ENCODE results near the gene MTFR2. TPM values are rescaled to one million over a fixed set of nuclear protein-coding genes. Genes with fewer than 3 reads are reported as not detected.

Gene MTFR2
- polyA plus RNA-seq, 1 of the 3 experiments (the other 2 are of a cell fraction), result 7.4 TPM

DNA sequence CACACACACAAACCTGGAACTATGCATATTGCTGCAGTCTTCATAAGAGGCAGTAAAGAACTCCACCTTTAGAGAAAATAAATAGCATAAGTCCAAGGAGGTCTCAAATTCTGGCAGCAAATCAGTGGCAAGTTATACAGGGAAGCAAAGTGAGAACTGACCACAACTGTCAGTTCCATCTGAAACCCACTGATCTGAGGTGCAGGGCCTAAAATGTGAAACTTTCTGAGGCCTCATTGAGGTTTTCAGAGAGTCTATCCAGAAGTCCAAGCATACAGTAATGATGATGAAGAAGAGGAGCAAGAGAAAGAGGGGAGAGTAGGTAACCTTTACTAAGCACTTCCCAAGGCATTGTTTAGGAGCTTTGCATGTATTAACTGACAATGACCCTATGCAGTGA, 36.3 kb downstream of the MTFR2 start:
- TF ChIP-seq RXRA (IDR thresholded peaks at IDR 0.05; ENCODE audit: borderline replicate concordance, low read depth) (no peak), FOXM1 (IDR thresholded peaks at IDR 0.05; ENCODE audit: low read depth) (no peak), MAX (IDR thresholded peaks at IDR 0.05; ENCODE audit: low read depth) (no peak), FOSL2 (IDR thresholded peaks at IDR 0.05; ENCODE audit: borderline replicate concordance, low read depth) (no peak), YY1 (IDR thresholded peaks at IDR 0.05; ENCODE audit: low read depth) (no peak), CHD2 (IDR thresholded peaks at IDR 0.05; ENCODE audit: low read length, partially characterized antibody) (no peak)
- TF ChIP-seq, protein P1, sequence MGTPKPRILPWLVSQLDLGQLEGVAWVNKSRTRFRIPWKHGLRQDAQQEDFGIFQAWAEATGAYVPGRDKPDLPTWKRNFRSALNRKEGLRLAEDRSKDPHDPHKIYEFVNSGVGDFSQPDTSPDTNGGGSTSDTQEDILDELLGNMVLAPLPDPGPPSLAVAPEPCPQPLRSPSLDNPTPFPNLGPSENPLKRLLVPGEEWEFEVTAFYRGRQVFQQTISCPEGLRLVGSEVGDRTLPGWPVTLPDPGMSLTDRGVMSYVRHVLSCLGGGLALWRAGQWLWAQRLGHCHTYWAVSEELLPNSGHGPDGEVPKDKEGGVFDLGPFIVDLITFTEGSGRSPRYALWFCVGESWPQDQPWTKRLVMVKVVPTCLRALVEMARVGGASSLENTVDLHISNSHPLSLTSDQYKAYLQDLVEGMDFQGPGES (IDR thresholded peaks at IDR 0.05; ENCODE audit: low read depth, low read length), result no peak
- TF ChIP-seq, protein P2, sequence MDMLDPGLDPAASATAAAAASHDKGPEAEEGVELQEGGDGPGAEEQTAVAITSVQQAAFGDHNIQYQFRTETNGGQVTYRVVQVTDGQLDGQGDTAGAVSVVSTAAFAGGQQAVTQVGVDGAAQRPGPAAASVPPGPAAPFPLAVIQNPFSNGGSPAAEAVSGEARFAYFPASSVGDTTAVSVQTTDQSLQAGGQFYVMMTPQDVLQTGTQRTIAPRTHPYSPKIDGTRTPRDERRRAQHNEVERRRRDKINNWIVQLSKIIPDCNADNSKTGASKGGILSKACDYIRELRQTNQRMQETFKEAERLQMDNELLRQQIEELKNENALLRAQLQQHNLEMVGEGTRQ (IDR thresholded peaks at IDR 0.05; ENCODE audit: borderline replicate concordance, low read depth, low read length), result no peak
- ChIA-PET CTCF (interaction anchor here (2.0 to 2.5 kb wide), 2 partner anchors 13 to 678 kb away, joined by 9 to 11 read pairs; no protein-coding TSS in a partner anchor), POLR2A (no interaction called here)
- Histone ChIP-seq H3F3A (replicated peaks; ENCODE audit: insufficient read depth) (no peaks in the 10 kb centered on the region), H3K4me1 (ENCODE audit: control insufficient read depth in 1 of 2, insufficient read depth in 2 of 2, low read depth in 1 of 2, low read length in 1 of 2) (no peaks in the 10 kb centered on the region), H2AFZ (ENCODE audit: low read depth) (no peak overlapping the region), H3K9me2 (no peaks in the 10 kb centered on the region), H3K27me3 (ENCODE audit: insufficient read depth) (no peaks in the 10 kb centered on the region), H3K9ac (no peak overlapping the region), H3K36me3 (replicated peaks in 1 of 2; ENCODE audit: control insufficient read depth in 1 of 2, insufficient read depth in 2 of 2, low read length in 1 of 2) (no peaks in the 10 kb centered on the region), H4K20me1 (ENCODE audit: insufficient read depth) (no peaks in the 10 kb centered on the region), H3K79me2 (ENCODE audit: insufficient read depth) (no peaks in the 10 kb centered on the region), H3K9me3 (no peaks in the 10 kb centered on the region), H3K27ac (ENCODE audit: low read depth in 2 of 2, low read length in 1 of 2) (no peak overlapping the region), H3K4me3 (ENCODE audit: low read depth in 2 of 2, low read length in 1 of 2) (no peak overlapping the region), H3K4me2 (no peak overlapping the region)
- no peak for DNase-seq

GRCh38 chr6:136213012-136213539, 37.0 kb downstream of the MTFR2 start:
- H2AFZ ChIP-seq (ENCODE audit: low read depth), result no peak overlapping the region
- H3K79me2 ChIP-seq (ENCODE audit: insufficient read depth), result no peaks in the 10 kb centered on the region
- TF ChIP-seq RAD21 (IDR thresholded peaks at IDR 0.05; ENCODE audit: low read length), result no peak
- no peak for TF ChIP-seq JUND (IDR thresholded peaks at IDR 0.05)
- no peak for TF ChIP-seq TEAD4 (IDR thresholded peaks at IDR 0.05; ENCODE audit: borderline replicate concordance, insufficient read depth)
- TF ChIP-seq GABPA (IDR thresholded peaks at IDR 0.05; ENCODE audit: low read depth), result no peak
- no peak for TF ChIP-seq NFIC (IDR thresholded peaks at IDR 0.05; ENCODE audit: borderline replicate concordance)
- TF ChIP-seq ZBTB33 (IDR thresholded peaks at IDR 0.05; ENCODE audit: borderline replicate concordance, low read depth), result no peak
- TF ChIP-seq, protein P1 (IDR thresholded peaks at IDR 0.05; ENCODE audit: low read depth, low read length), result no peak
- TF ChIP-seq MXI1 (IDR thresholded peaks at IDR 0.05; ENCODE audit: low read depth, low read length), result no peak
- TF ChIP-seq USF1 (IDR thresholded peaks at IDR 0.05; ENCODE audit: borderline replicate concordance, low read depth), result no peak
- no peak for TF ChIP-seq RXRA (IDR thresholded peaks at IDR 0.05; ENCODE audit: borderline replicate concordance, low read depth)
- no peak for TF ChIP-seq FOXM1 (IDR thresholded peaks at IDR 0.05; ENCODE audit: low read depth)
- TF ChIP-seq RFX5 (IDR thresholded peaks at IDR 0.05; ENCODE audit: low read length), result no peak
- TF ChIP-seq YY1 (IDR thresholded peaks at IDR 0.05; ENCODE audit: low read depth), result no peak
- TF ChIP-seq FOXJ3 (CRISPR knock-in tag; IDR thresholded peaks at IDR 0.05), result no peak
- no peak for TF ChIP-seq GATA2 (CRISPR knock-in tag; IDR thresholded peaks at IDR 0.05)
- TF ChIP-seq NRF1 (IDR thresholded peaks at IDR 0.05; ENCODE audit: low read depth, low read length), result no peak
- no peak for TF ChIP-seq SIN3A (IDR thresholded peaks at IDR 0.05; ENCODE audit: borderline replicate concordance, low read depth, low read length)
- H3K4me1 ChIP-seq (ENCODE audit: control insufficient read depth in 1 of 2, insufficient read depth in 2 of 2, low read depth in 1 of 2, low read length in 1 of 2), result no peaks in the 10 kb centered on the region
- no peak overlapping the region for H3K27ac ChIP-seq (ENCODE audit: low read depth in 2 of 2, low read length in 1 of 2)
- no peaks in the 10 kb centered on the region for H3K27me3 ChIP-seq (ENCODE audit: insufficient read depth)
- no peaks in the 10 kb centered on the region for H3K36me3 ChIP-seq (replicated peaks in 1 of 2; ENCODE audit: control insufficient read depth in 1 of 2, insufficient read depth in 2 of 2, low read length in 1 of 2)
- ChIA-PET POLR2A (no interaction called here), CTCF (interaction anchor here (1.0 to 2.5 kb wide), 3 partner anchors 13 to 677 kb away, joined by 3 to 11 read pairs (median 9); no protein-coding TSS in a partner anchor)
- no peaks in the 10 kb centered on the region for H3F3A ChIP-seq (replicated peaks; ENCODE audit: insufficient read depth)
- H3K9me3 ChIP-seq, result no peaks in the 10 kb centered on the region
- no peaks in the 10 kb centered on the region for H3K9me2 ChIP-seq
- WGBS (ENCODE audit: low lambda C conversion rate), result 83% methylated on average over 3 of the region's 5 CpGs
- no peak for DNase-seq
- no peak overlapping the region for H3K4me2 ChIP-seq
- H3K9ac ChIP-seq, result no peak overlapping the region
- H4K20me1 ChIP-seq (ENCODE audit: insufficient read depth), result no peaks in the 10 kb centered on the region
- no peak overlapping the region for H3K4me3 ChIP-seq (ENCODE audit: low read depth in 2 of 2, low read length in 1 of 2)
